ENCODE data around the gene UGT3A1. TPM values are rescaled to one million over a fixed set of nuclear protein-coding genes. Genes with fewer than 3 reads are reported as not detected.
"Not testable (repeated sequence)": the region's sequence is repeated elsewhere in the genome, so short reads cannot be mapped to it uniquely, and the experiment has no call there.

Gene UGT3A1
- total RNA-seq, 1 donor from 2014 or later: 2.8 TPM

GRCh38 chr5:35988529-35988928, 2.7 kb downstream of the UGT3A1 start:
- no peak for DNase-seq (ENCODE audit: low read depth)

- peak; percentile 61 for DNase-seq (ENCODE audit: low read depth)
These were observed 3.4 kb downstream of the UGT3A1 start for GRCh38 chr5:35987776-35988175.

GRCh38 chr5:35979715-35980114, 11.5 kb downstream of the UGT3A1 start:
- no peak for DNase-seq (ENCODE audit: low read depth)

- DNase-seq (ENCODE audit: low read depth): not testable (repeated sequence)
These were observed 14.3 kb downstream of the UGT3A1 start for GRCh38 chr5:35976859-35977258.

- no peak for DNase-seq (ENCODE audit: low read depth)
These were observed 16.6 kb downstream of the UGT3A1 start for GRCh38 chr5:35974570-35974969.

GRCh38 chr5:35971878-35972210, 19.3 kb downstream of the UGT3A1 start:
- DNase-seq (ENCODE audit: low read depth): no peak

- peak; percentile 87 for DNase-seq (ENCODE audit: low read depth)
These were observed 19.9 kb downstream of the UGT3A1 start for GRCh38 chr5:35971186-35971877.

- DNase-seq (ENCODE audit: low read depth): no peak
These were observed 27.8 kb downstream of the UGT3A1 start for GRCh38 chr5:35963381-35963843.

- DNase-seq (ENCODE audit: low read depth): no peak
These were observed 30.9 kb downstream of the UGT3A1 start for GRCh38 chr5:35960328-35960727.

GRCh38 chr5:35956429-35956828, 34.8 kb downstream of the UGT3A1 start:
- DNase-seq (ENCODE audit: low read depth): peak; percentile 60

GRCh38 chr5:35954175-35954574, 37.0 kb downstream of the UGT3A1 start:
- no peak for DNase-seq (ENCODE audit: low read depth)

- no peak for DNase-seq (ENCODE audit: low read depth)
These were observed 44.1 kb downstream of the UGT3A1 start for GRCh38 chr5:35947085-35947484.

- no peak for DNase-seq (ENCODE audit: low read depth)
These were observed 51.6 kb downstream of the UGT3A1 start for GRCh38 chr5:35939639-35940038.

- peak; percentile 93 for DNase-seq (ENCODE audit: low read depth)
These were observed 52.5 kb downstream of the UGT3A1 start, which contains the start of gene CAPSL for GRCh38 chr5:35938568-35939227. Gene CAPSL (minus strand): TSS chr5:35938622. CDS start chr5:35921120, 17,502 bp downstream.

GRCh38 chr5:35926389-35927051, 64.7 kb downstream of the UGT3A1 start:
- DNase-seq (ENCODE audit: low read depth): peak; percentile 29

GRCh38 chr5:35924950-35925722, 66.1 kb downstream of the UGT3A1 start:
- DNase-seq (ENCODE audit: low read depth): peak; percentile 19

- DNase-seq (ENCODE audit: low read depth): peak; percentile 54
These were observed 66.9 kb downstream of the UGT3A1 start for GRCh38 chr5:35924122-35924949.

- DNase-seq (ENCODE audit: low read depth): no peak
These were observed 68.7 kb downstream of the UGT3A1 start for GRCh38 chr5:35922468-35922867.

- no peak for DNase-seq (ENCODE audit: low read depth)
These were observed 69.3 kb downstream of the UGT3A1 start for GRCh38 chr5:35921930-35922329.

- DNase-seq (ENCODE audit: low read depth): no peak
These were observed 70.3 kb downstream of the UGT3A1 start for GRCh38 chr5:35920890-35921289.

- DNase-seq (ENCODE audit: low read depth): peak; percentile 66
These were observed 72.0 kb downstream of the UGT3A1 start for GRCh38 chr5:35919191-35919590.

All from renal cortical epithelial cell (primary cell).